Measurements from ENCODE around the gene MARCHF10.

DNA sequence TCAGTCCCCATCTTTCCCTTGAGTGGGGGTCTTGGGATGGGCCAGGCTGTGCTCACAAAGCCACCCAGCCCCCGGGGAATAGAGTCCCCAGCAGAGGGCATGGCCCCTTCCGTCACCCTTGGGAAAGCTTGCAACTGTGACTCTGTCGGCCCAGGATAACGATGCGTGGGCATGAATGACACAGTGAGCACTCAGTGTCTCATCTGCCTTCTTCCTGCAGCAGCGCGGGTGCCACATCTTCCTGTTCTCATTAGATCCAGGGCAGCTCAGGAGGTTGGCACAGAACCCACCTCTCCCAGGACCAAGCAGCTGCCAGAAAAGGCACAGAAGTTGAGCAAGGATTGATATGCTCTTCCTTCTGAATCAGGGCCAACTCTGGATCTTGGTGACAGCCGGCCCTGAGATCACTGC, 95.9 kb downstream of the MARCHF10 start:
- TF ChIP-seq, protein P1, sequence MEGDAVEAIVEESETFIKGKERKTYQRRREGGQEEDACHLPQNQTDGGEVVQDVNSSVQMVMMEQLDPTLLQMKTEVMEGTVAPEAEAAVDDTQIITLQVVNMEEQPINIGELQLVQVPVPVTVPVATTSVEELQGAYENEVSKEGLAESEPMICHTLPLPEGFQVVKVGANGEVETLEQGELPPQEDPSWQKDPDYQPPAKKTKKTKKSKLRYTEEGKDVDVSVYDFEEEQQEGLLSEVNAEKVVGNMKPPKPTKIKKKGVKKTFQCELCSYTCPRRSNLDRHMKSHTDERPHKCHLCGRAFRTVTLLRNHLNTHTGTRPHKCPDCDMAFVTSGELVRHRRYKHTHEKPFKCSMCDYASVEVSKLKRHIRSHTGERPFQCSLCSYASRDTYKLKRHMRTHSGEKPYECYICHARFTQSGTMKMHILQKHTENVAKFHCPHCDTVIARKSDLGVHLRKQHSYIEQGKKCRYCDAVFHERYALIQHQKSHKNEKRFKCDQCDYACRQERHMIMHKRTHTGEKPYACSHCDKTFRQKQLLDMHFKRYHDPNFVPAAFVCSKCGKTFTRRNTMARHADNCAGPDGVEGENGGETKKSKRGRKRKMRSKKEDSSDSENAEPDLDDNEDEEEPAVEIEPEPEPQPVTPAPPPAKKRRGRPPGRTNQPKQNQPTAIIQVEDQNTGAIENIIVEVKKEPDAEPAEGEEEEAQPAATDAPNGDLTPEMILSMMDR (conservative IDR thresholded peaks at IDR 0.05; ENCODE audit: low read depth, low read length), result no peak
- TF ChIP-seq EZH2 (IDR thresholded peaks at IDR 0.05; ENCODE audit: borderline replicate concordance, low read depth, low read length, poor library complexity, severe bottlenecking), result no peak
